ENCODE measurements around the gene HRAS. TPM values are rescaled to one million over a fixed set of nuclear protein-coding genes. Genes with fewer than 3 reads are reported as not detected.

Gene HRAS
- total and polyA plus RNA-seq, 2 donors (not counting 3 experiments of a cell fraction or from before 2014, with no cell fraction given) = 103 to 109 TPM

GRCh38 chr11:498297-499181 is 36.8 kb downstream of the HRAS start:
- POLR2A ChIA-PET = interaction anchor here (0.5 kb wide), 1 partner anchor 33 kb away, joined by 4 read pairs; no protein-coding TSS in a partner anchor
- BruUV-seq (replicated peaks) = TSS peak; percentile 11
- H3K36me3 ChIP-seq (ENCODE audit: control insufficient read depth in 2 of 2, extremely low read depth in 1 of 2, insufficient read depth in 2 of 2, low read length in 2 of 2) = peaks cover 3 to 61% of the 10 kb centered on the region in 2 experiments

More at GRCh38 chr11:498297-499181, 36.8 kb downstream of the HRAS start:
- Histone ChIP-seq H3K4me2 (ENCODE audit: insufficient read depth, low read length) (no peak overlapping the region), H2AFZ (ENCODE audit: low read depth, low read length) (no peak overlapping the region), H4K20me1 (replicated peaks; ENCODE audit: control insufficient read depth, extremely low read depth, insufficient read depth, low read length) (no peaks in the 10 kb centered on the region), H3K79me2 (ENCODE audit: control insufficient read depth, insufficient read depth, low read length) (peaks cover 2% of the 10 kb centered on the region), H3K27ac (ENCODE audit: insufficient read depth, low read depth, low read length) (no peak overlapping the region), H3K9ac (replicated peaks; ENCODE audit: extremely low read depth, insufficient read depth, low read length) (no peak overlapping the region), H3K9me3 (replicated peaks; ENCODE audit: control insufficient read depth, insufficient read depth, low read length) (no peaks in the 10 kb centered on the region), H3K9me1 (replicated peaks; ENCODE audit: control insufficient read depth, extremely low read depth, insufficient read depth, low read length) (no peaks in the 10 kb centered on the region), H3K4me1 (ENCODE audit: control insufficient read depth, extremely low read depth, insufficient read depth, low read length) (peaks cover under 1% of the 10 kb centered on the region), H3K4me3 (replicated peaks in 1 of 3; ENCODE audit: insufficient read depth in 1 of 3, low read depth in 1 of 3, low read length in 3 of 3) (no peak overlapping the region), H3K27me3 (ENCODE audit: control insufficient read depth in 2 of 2, insufficient read depth in 2 of 2, low read length in 2 of 2) (no peaks in the 10 kb centered on the region)
- FAIRE-seq (no peak), DNase-seq (ENCODE audit: low read depth, low spot score) (no peak)
- dilution Hi-C loops (cut with MboI; ENCODE audit: extremely low pct_ligation_motif_present, low sequenced_read_pairs) (no loop called here), intact Hi-C loops (cut with micrococcal nuclease) (no loop called here)
- CTCF ChIA-PET = no interaction called here
- no peak for TF ChIP-seq EZH2 (IDR thresholded peaks at IDR 0.05; ENCODE audit: borderline replicate concordance, low read depth, low read length, severe bottlenecking)
- no peak for TF ChIP-seq MYC (IDR thresholded peaks at IDR 0.05; ENCODE audit: low read depth, low read length)
- no peak for TF ChIP-seq CTCF (IDR thresholded peaks at IDR 0.05; ENCODE audit: extremely low read depth in 1 of 2, insufficient read depth in 1 of 2, low read depth in 1 of 2, low read length in 2 of 2)
- no peak for TF ChIP-seq JUN (IDR thresholded peaks at IDR 0.05; ENCODE audit: borderline replicate concordance, insufficient read depth, insufficient read length, low read depth)
- no peak for TF ChIP-seq POLR2AphosphoS5 (IDR thresholded peaks at IDR 0.05; ENCODE audit: insufficient read depth, low read depth, low read length)
- TF ChIP-seq FOS (IDR thresholded peaks at IDR 0.05; ENCODE audit: borderline replicate concordance, insufficient read depth, low read length) = no peak
- TF ChIP-seq POLR2A (IDR thresholded peaks at IDR 0.05; ENCODE audit: low read depth, low read length) = no peak
- TF ChIP-seq MAX (IDR thresholded peaks at IDR 0.05; ENCODE audit: insufficient read depth, insufficient read length) = no peak
- TF ChIP-seq GATA2 (IDR thresholded peaks at IDR 0.05; ENCODE audit: insufficient read depth, insufficient read length, low read depth, low read length) = no peak

All from endothelial cell of umbilical vein (primary cell).